Activated CD4-positive, alpha-beta T cell treated with anti-CD3 and anti-CD28 coated beads, Interleukin-2, amount 10 ng/mL, durations not matched to agents 7 days and 5 days (primary cell): ENCODE results near the gene ZFAND6. TPM values are rescaled to one million over a fixed set of nuclear protein-coding genes. Genes with fewer than 3 reads are reported as not detected.
"Not testable (repeated sequence)": the region's sequence is repeated elsewhere in the genome, so short reads cannot be mapped to it uniquely, and the experiment has no call there.

Experiments
- CTCF ChIA-PET: fragments of 350-600 bp; sonication (Branson Sonifier 250); formaldehyde crosslinking; loops from one replicate; lab custom pipeline; 2021; ENCODE audit warnings: antibody characterized with exemption; lab: Charles Lee
- POLR2A ChIA-PET: fragments of 350-600 bp; sonication (Branson Sonifier 250); formaldehyde crosslinking; loops from one replicate; lab custom pipeline; 2021; ENCODE audit warnings: antibody characterized with exemption; lab: Charles Lee
- DNase-seq: peaks from one replicate; pipeline ENCODE4 v3.0.0-alpha.2; 2020
- H3K27ac Mint-ChIP-seq: one replicate; pipeline ENCODE4 v1.8.0; 2021; ENCODE audit warnings: mild to moderate bottlenecking, moderate library complexity, mixed read lengths
- H3K27me3 Mint-ChIP-seq: one replicate; pipeline ENCODE4 v1.8.0; 2021; ENCODE audit warnings: mixed read lengths
- H3K36me3 Mint-ChIP-seq: one replicate; pipeline ENCODE4 v1.8.0; 2021; ENCODE audit warnings: low read depth, mixed read lengths
- H3K4me1 Mint-ChIP-seq: one replicate; pipeline ENCODE4 v1.8.0; 2021; ENCODE audit warnings: mixed read lengths
- H3K4me3 Mint-ChIP-seq: one replicate; pipeline ENCODE4 v1.8.0; 2021; ENCODE audit warnings: mild to moderate bottlenecking, moderate library complexity, mixed read lengths
- H3K9me3 Mint-ChIP-seq: one replicate; pipeline ENCODE4 v1.8.0; 2021; ENCODE audit warnings: mixed read lengths
- total RNA-seq, 2 experiments: library from RNA; stranded (reverse); gene quantifications; one replicate each; pipeline ENCODE4 v1.2.3, GENCODE V29; 2021

ZFAND6 gene
- total RNA-seq, 2 experiments from 2014 or later, result 49.3 to 56.4 TPM

DNA sequence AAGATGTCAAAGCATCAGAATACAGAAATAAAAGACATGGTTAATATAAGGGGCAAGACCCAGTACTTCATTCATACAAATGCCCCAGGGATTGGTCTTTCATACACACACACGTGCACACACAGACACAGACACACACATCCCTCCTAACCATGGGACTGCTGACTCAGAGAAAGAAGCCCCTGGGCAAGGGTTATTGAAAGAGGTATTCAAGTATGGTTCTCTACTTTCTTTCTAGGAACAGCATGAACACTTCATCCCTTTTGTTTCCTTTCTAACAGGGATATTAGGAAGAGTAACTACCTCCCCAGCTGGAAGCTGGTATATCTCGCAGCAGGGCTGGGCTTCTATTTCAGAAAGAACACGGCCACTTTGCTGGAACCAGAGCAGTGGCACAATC is 33.2 kb upstream of the ZFAND6 start:
- H3K27me3 Mint-ChIP-seq, result no peaks in the 10 kb centered on the region
- peaks cover 8% of the 10 kb centered on the region for H3K9me3 Mint-ChIP-seq
- H3K4me1 Mint-ChIP-seq, result peaks cover 24% of the 10 kb centered on the region
- no peak overlapping the region for H3K4me3 Mint-ChIP-seq
- no peak for DNase-seq
- POLR2A ChIA-PET, result no interaction called here
- CTCF ChIA-PET, result no interaction called here
- no peak overlapping the region for H3K27ac Mint-ChIP-seq
- H3K36me3 Mint-ChIP-seq, result peaks cover 1% of the 10 kb centered on the region

- no peak for DNase-seq
- ChIA-PET POLR2A (no interaction called here), CTCF (no interaction called here)
- H3K4me3 Mint-ChIP-seq, result no peak overlapping the region
- H3K9me3 Mint-ChIP-seq, result peaks cover 8% of the 10 kb centered on the region
- H3K27me3 Mint-ChIP-seq, result no peaks in the 10 kb centered on the region
- no peak overlapping the region for H3K27ac Mint-ChIP-seq
- H3K4me1 Mint-ChIP-seq, result peaks cover 28% of the 10 kb centered on the region
- H3K36me3 Mint-ChIP-seq, result peaks cover 1% of the 10 kb centered on the region
Observed at GRCh38 chr15:80026754-80027153, 32.7 kb upstream of the ZFAND6 start.

- H3K36me3 Mint-ChIP-seq, result peaks cover 1% of the 10 kb centered on the region
- POLR2A ChIA-PET, result no interaction called here
- CTCF ChIA-PET, result interaction anchor here (0.6 to 0.7 kb wide), 3 partner anchors 8 to 218 kb away, joined by 3 to 5 read pairs (median 3); no protein-coding TSS in a partner anchor
- H3K4me3 Mint-ChIP-seq, result no peak overlapping the region
- no peak for DNase-seq
- no peaks in the 10 kb centered on the region for H3K27me3 Mint-ChIP-seq
- H3K27ac Mint-ChIP-seq, result no peak overlapping the region
- H3K4me1 Mint-ChIP-seq, result peaks cover 37% of the 10 kb centered on the region
- peaks cover 4% of the 10 kb centered on the region for H3K9me3 Mint-ChIP-seq
Observed at GRCh38 chr15:80028937-80029336, 30.5 kb upstream of the ZFAND6 start.

DNA sequence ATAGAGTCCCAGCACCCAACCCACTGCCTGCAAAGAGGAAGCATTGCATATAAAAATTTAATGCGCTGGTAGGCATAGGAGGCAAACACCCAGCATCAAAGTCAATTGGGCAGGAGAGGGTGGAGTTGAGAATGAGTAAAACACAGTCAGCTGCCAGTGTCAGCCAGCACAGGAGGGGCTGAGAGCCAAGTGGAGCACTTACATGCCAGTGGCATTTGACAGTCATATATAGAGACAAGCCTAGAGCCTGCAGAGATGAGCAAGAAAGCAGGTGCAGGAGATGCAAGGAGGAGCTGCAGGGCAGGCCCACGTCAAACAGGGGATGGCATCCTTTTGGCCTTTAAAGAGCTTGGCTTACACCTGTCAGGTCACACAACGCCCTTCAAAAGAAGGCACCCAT is 27.6 kb upstream of the ZFAND6 start:
- Mint-ChIP-seq H3K4me3 (no peak overlapping the region), H3K27ac (peak overlapping the region; percentile 88), H3K4me1 (peaks cover 26% of the 10 kb centered on the region), H3K27me3 (no peaks in the 10 kb centered on the region), H3K36me3 (peaks cover 1% of the 10 kb centered on the region), H3K9me3 (peaks cover 4% of the 10 kb centered on the region)
- POLR2A ChIA-PET, result interaction anchor here (0.6 kb wide), 2 partner anchors 54 to 669 kb away, joined by 3 to 4 read pairs; no protein-coding TSS in a partner anchor
- CTCF ChIA-PET, result interaction anchor here (0.6 to 1.5 kb wide), 3 partner anchors 9 to 108 kb away, joined by 3 to 4 read pairs (median 4); no protein-coding TSS in a partner anchor
- no peak for DNase-seq

DNA sequence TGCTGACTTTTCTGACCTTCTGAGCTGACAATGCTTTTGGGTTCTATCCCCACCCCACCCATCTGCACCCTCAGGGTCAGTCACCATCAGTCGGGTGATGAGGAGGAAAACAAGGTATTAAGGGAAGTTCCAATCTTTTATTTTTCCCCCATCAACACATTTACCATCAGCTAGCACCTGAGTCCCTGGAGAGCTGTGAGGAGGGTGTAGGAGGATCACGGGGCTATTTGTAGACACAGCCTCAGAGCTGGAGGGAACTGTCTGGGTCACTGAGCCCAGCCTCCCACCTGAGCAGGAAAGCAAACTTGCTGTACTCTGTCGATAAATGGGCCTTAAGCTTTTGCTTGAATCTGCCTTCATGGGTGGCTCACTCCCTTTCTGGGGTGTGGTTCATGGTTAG is 24.8 kb upstream of the ZFAND6 start:
- ChIA-PET POLR2A (no interaction called here), CTCF (interaction anchor here (1.7 kb wide), 1 partner anchor 9 kb away, joined by 5 read pairs; no protein-coding TSS in a partner anchor)
- Mint-ChIP-seq H3K4me1 (peaks cover 23% of the 10 kb centered on the region), H3K4me3 (no peak overlapping the region), H3K9me3 (peaks cover 4% of the 10 kb centered on the region), H3K36me3 (peaks cover 1% of the 10 kb centered on the region), H3K27ac (peak overlapping the region; percentile 47), H3K27me3 (no peaks in the 10 kb centered on the region)
- no peak for DNase-seq

GRCh38 chr15:80036071-80036470 is 23.4 kb upstream of the ZFAND6 start:
- ChIA-PET POLR2A (interaction anchor here (0.6 kb wide), 1 partner anchor 291 kb away, joined by 3 read pairs; no protein-coding TSS in a partner anchor), CTCF (interaction anchor here (0.9 to 1.4 kb wide), 2 partner anchors 138 to 184 kb away, joined by 3 read pairs; no protein-coding TSS in a partner anchor)
- no peaks in the 10 kb centered on the region for H3K36me3 Mint-ChIP-seq
- no peak overlapping the region for H3K4me3 Mint-ChIP-seq
- peaks cover 23% of the 10 kb centered on the region for H3K4me1 Mint-ChIP-seq
- H3K9me3 Mint-ChIP-seq, result no peaks in the 10 kb centered on the region
- no peaks in the 10 kb centered on the region for H3K27me3 Mint-ChIP-seq
- no peak overlapping the region for H3K27ac Mint-ChIP-seq
- DNase-seq, result no peak

- Mint-ChIP-seq H3K27ac (no peak overlapping the region), H3K27me3 (no peaks in the 10 kb centered on the region), H3K4me3 (no peak overlapping the region), H3K9me3 (no peaks in the 10 kb centered on the region), H3K36me3 (no peaks in the 10 kb centered on the region), H3K4me1 (no peaks in the 10 kb centered on the region)
- CTCF ChIA-PET, result no interaction called here
- POLR2A ChIA-PET, result no interaction called here
- no peak for DNase-seq
Observed at GRCh38 chr15:80041494-80042253, 17.8 kb upstream of the ZFAND6 start.

- Mint-ChIP-seq H3K27ac (no peak overlapping the region), H3K4me1 (no peaks in the 10 kb centered on the region), H3K36me3 (no peaks in the 10 kb centered on the region), H3K9me3 (no peaks in the 10 kb centered on the region), H3K4me3 (no peak overlapping the region), H3K27me3 (no peaks in the 10 kb centered on the region)
- DNase-seq, result no peak
- ChIA-PET POLR2A (no interaction called here), CTCF (no interaction called here)
Observed at GRCh38 chr15:80042568-80042967, 16.9 kb upstream of the ZFAND6 start.

GRCh38 chr15:80045219-80045618 is 14.3 kb upstream of the ZFAND6 start:
- CTCF ChIA-PET, H3K4me1 Mint-ChIP-seq, H3K27ac Mint-ChIP-seq, H3K4me3 Mint-ChIP-seq, DNase-seq, H3K9me3 Mint-ChIP-seq, POLR2A ChIA-PET, H3K27me3 Mint-ChIP-seq, H3K36me3 Mint-ChIP-seq: not testable (repeated sequence)

GRCh38 chr15:80049046-80049445 is 10.4 kb upstream of the ZFAND6 start:
- DNase-seq, result no peak
- Mint-ChIP-seq H3K9me3 (no peaks in the 10 kb centered on the region), H3K27me3 (peaks cover 4% of the 10 kb centered on the region), H3K36me3 (no peaks in the 10 kb centered on the region), H3K4me3 (no peak overlapping the region), H3K27ac (no peak overlapping the region), H3K4me1 (peaks cover 2% of the 10 kb centered on the region)
- CTCF ChIA-PET, result interaction anchor here (0.6 to 1.1 kb wide), 2 partner anchors 11 to 24 kb away, joined by 3 to 4 read pairs; partner anchors contain the start of gene ZFAND6
- POLR2A ChIA-PET, result no interaction called here

GRCh38 chr15:80052597-80053304 is 6.7 kb upstream of the ZFAND6 start:
- ChIA-PET POLR2A (no interaction called here), CTCF (interaction anchor here (1.0 kb wide), 1 partner anchor 8 kb away, joined by 3 read pairs; no protein-coding TSS in a partner anchor)
- peaks cover 13% of the 10 kb centered on the region for H3K4me1 Mint-ChIP-seq
- no peak overlapping the region for H3K27ac Mint-ChIP-seq
- H3K4me3 Mint-ChIP-seq, result no peak overlapping the region
- peaks cover 6% of the 10 kb centered on the region for H3K27me3 Mint-ChIP-seq
- no peak for DNase-seq
- H3K36me3 Mint-ChIP-seq, result peaks cover 2% of the 10 kb centered on the region
- no peaks in the 10 kb centered on the region for H3K9me3 Mint-ChIP-seq

DNA sequence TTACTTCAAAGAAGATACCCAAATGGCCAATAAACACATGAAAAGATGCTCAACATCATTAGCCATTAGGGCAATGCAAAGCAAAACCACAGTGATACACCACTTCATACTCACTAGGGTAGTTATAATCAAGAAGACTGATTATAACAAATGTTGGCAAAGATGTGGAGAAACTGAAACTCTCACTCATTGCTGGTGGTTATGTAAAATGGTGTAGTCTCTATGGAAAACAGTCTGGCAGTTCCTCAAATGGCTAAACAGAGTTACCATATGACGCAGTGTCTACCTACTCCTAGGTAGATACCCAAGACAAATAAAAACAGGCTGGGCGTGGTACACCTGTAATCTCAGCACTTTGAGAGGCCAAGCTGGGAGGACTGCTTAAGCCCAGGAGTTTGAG is 3.5 kb upstream of the ZFAND6 start:
- POLR2A ChIA-PET, result no interaction called here
- CTCF ChIA-PET, result no interaction called here
- no peak for DNase-seq
- H3K36me3 Mint-ChIP-seq, result peaks cover 2% of the 10 kb centered on the region
- H3K27me3 Mint-ChIP-seq, result peaks cover 8% of the 10 kb centered on the region
- H3K9me3 Mint-ChIP-seq, result no peaks in the 10 kb centered on the region
- H3K27ac Mint-ChIP-seq, result no peak overlapping the region
- H3K4me3 Mint-ChIP-seq, result no peak overlapping the region
- H3K4me1 Mint-ChIP-seq, result peaks cover 26% of the 10 kb centered on the region

DNA sequence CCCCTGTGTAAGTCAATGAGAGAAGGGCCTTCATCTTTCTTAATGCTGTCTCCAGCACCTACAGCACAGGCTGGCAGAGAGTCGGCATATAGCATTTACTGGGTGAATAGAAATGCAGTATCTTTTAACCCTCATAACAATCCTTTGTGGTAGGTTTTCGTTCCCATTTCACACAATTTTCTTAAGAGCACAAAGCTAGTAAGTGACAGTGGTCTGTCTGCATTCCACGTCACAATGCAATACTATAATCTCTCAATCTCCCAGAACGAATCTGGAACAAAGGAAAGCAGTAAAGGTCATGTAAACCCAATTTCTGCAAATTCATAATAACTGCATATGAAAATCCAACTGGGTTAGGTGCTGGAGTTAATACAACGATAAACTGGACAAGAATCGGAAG is 1.4 kb upstream of the ZFAND6 start:
- CTCF ChIA-PET, result interaction anchor here (0.9 kb wide), 1 partner anchor 102 kb away, joined by 5 read pairs; no protein-coding TSS in a partner anchor
- POLR2A ChIA-PET, result no interaction called here
- Mint-ChIP-seq H3K36me3 (peaks cover 2% of the 10 kb centered on the region), H3K4me1 (peaks cover 44% of the 10 kb centered on the region), H3K27ac (no peak overlapping the region), H3K27me3 (peaks cover 8% of the 10 kb centered on the region), H3K9me3 (no peaks in the 10 kb centered on the region), H3K4me3 (peak overlapping the region; percentile 60)
- no peak for DNase-seq
